Activated naive CD4-positive, alpha-beta T cell treated with anti-CD3 and anti-CD28 coated beads, Interleukin-2, amount 50 U/mL, for 16 hours (primary cell): ENCODE results near the gene GPR139.

Source experiments
- DNase-seq: peaks from one replicate; pipeline ENCODE4 v3.0.0-alpha.2; 2020

GPR139 gene

GRCh38 chr16:20073203-20074098 is at the start of gene GPR139:
Gene GPR139 (minus strand): TSS chr16:20073890. CDS start chr16:20073616, 274 bp downstream.
- DNase-seq: no peak

DNA sequence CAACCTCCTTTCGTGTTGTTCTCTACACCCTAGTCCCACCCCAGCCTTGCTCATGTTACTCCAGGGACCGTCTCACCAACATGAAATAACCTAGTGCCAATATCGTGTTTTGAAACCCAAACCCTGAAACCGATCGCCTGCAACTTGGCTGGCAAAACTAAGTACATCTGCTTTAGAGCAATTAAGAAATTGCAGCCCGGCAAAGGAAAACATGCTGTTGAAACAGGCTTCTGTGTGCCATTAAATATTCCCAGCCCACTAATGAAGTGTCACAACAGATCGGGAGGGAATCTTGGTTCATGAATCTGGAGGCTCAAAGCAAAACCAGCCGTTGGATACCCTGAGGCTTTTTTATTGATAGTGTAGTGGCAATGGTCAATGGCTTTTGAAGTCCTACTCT is 48.3 kb upstream of the GPR139 start:
- no peak for DNase-seq

DNA sequence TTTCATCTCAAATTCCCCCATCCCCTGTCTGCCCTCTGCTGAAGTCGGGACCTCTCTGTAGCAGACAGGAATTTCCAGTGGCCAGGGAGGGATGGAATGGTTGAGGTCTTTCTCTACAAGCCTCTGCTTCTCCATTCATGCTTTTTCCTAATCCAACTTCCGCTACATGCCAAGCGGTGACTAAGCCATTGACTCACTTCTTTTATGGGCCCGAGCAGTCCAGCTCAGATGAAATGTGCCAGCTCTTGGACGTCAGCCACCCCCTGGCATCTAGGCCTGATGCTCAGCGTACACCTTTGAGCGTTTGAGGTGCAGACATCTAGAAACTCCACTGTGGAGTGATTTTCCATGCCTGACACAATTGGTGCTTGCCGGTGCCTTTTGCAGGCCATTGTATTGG is 40.7 kb upstream of the GPR139 start:
- DNase-seq: no peak

GRCh38 chr16:20111143-20111542 is 37.5 kb upstream of the GPR139 start:
- no peak for DNase-seq

GRCh38 chr16:20107083-20107482 is 33.4 kb upstream of the GPR139 start:
- no peak for DNase-seq

- DNase-seq: no peak
These were observed 31.0 kb upstream of the GPR139 start for GRCh38 chr16:20104563-20105183.

GRCh38 chr16:20102521-20102920 is 28.8 kb upstream of the GPR139 start:
- no peak for DNase-seq

DNA sequence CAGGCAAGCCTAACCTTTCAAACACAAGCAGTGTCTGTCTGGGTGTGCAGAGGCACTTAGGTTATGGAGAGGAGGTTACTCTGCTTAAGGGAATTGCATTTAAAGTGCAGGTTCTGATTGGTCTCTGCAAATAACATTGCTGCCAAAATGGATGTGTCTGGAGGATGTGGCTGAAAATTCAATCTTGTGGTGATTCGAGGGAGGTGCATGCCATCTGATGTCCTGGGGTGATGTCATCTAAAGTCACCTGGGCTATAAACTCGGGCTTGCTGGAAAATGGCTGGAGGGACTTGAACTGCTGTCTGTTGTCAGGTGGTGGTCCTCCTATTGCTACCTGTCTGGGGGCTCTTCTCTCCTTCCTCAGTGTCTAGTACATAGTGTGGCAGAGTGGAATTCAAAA is 28.3 kb upstream of the GPR139 start:
- DNase-seq: no peak

GRCh38 chr16:20099375-20099774 is 25.7 kb upstream of the GPR139 start:
- no peak for DNase-seq

GRCh38 chr16:20094157-20094556 is 20.5 kb upstream of the GPR139 start:
- no peak for DNase-seq

DNA sequence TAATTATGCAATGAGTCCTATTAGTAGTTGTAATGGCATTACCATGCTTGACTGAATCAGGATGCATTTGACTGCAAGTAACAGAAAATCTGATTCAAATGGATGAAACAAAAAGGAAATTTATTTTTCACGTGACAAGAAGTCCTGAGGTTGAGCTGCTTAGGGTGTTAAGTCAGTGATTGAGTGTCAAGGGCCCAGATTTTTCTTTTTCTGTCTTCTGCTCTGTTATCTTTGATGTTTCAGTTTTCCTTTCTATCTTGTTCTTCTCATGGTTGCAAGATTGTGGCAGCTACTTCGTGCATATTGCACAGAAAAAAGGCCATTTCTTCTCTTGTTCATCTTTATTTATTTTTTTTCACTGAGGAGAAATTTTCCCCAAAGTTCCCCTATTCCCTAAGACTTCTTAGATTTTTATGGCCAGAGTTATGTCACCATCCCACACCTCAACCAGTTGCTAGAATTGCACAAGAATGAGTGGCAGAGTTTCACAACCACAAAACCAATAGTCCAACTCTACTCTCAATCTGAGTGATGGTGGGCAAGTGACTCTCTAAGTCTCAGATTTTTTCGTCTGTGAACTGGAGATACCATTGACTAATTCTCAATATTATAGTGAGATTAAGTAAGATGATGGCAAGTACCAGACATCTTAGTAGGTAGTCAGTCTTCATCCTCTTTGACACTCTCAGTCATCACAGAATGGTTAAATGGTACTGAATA is 15.7 kb upstream of the GPR139 start:
- no peak for DNase-seq

DNA sequence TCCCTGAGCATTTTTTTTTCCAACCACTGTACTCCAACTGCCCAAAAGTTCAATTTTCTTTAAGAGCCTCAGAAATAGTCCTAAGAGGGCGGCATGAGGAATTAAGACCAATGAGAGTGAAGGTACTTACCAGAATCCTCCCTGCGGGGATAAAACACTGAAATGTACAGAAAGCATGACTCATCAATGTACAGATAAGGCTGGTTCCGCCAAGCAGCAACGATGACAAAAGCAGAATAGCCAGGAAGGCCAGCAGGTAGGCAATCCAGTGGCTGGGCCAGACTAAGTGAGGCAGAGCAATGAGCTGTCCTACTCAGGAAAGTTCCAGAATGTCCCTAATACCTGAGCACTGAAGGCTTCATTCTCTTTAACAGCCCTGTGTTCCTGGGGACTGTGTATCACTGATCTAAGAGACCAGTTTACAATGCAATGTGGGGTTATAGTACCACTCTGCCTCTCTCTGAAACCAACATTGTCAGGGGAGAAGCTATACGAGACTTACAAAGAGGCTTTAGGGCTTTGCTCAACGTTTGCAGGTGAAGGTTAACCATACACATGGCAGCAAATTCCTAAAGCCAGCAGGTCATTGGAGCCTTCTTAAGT is 11.0 kb upstream of the GPR139 start:
- DNase-seq: no peak

- no peak for DNase-seq
These were observed 5.4 kb upstream of the GPR139 start for GRCh38 chr16:20079106-20079505.

DNA sequence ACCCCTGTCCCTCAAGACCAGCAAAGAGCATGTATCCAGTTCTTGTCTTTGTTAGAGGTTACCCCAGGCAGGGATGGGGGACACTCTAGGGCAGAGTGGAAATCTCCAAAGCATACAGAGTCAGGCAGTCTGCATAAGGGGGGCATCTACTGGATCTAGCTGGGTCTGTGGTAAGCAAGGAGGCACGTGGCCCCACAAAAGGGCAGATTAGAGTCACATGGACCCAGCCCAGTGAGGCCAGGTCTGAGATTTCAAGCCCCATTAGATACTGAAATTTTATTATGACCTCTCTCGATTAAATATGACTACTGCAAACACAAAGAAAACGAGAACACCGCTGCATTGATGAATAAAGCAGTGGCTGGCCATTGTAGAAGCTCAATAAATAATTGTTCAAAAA is 1.6 kb upstream of the GPR139 start:
- DNase-seq: no peak

GRCh38 chr16:20074099-20074991 is 655 bp upstream of the GPR139 start:
- DNase-seq: no peak

DNA sequence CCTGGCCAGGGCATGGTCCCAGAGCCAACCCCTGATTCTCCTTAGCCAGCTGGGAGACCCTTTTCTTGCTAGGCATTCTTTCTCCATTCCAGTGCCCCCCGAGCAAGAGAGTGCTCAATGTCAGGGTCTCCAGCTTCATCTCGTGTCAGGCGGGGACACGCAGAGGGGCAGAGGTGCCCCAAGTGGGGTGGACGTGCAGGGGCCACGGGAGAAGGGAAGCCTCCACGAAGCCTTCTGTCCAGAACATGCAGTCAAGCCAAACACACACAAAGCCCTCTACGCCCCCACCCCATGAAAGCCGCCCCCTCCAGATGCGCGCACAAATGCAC is 852 bp downstream of the GPR139 start:
- no peak for DNase-seq

DNA sequence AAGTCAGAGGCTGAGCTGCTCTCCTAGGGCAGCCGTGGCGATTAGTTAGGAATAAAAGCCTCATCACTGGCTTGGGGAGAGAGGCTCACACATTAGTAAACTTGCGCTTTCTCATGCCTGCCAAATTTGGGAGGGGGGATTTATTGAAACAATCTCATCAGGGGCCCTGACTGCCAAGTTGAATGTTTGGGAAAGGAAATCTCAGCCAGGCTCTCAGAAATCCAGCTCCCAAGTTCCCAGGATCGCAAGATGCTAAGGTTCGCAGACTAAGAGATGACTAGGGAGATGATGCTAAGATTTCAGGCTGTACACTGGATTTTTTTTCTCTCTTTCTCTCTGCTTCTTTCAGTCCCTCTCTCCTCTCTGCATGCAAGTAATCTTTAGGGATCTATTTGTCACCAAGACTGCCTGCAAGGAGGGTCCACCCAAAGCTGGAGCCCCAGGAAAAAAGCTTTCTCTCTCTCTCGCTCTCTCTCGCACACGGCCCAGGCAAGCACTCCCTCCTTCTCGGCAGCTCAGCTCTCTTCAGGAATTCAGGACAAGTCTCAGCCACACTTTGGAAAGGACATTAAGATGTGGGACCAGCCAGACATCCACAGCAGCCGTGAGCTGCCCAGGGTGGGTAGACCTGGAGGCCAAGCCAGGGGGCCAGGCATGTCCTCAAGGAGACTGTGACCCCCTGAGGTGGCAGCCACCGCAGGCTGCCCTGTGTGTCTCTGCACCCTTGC is 1.4 kb downstream of the GPR139 start:
- DNase-seq: no peak

DNA sequence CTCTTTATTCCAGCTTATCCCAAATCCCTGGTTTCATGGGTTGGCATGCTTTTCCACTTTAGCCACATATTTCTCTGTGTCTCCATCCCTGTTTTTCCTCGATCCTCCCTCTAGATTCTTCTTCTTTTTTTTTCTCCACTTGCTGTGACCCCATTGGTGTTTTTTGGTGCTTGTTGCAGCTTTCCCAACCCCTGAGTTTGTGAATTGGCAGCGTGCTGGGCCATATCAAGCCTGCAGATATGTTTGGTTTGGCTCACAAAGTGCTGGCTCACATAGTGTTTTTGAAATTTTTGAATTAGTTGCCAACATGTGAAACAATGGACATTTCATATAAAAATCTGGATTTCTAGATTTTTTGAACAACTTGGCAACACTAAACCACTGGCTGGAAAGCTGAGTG is 8.8 kb downstream of the GPR139 start:
- no peak for DNase-seq

- DNase-seq: no peak
These were observed 9.2 kb downstream of the GPR139 start for GRCh38 chr16:20064520-20064919.

DNA sequence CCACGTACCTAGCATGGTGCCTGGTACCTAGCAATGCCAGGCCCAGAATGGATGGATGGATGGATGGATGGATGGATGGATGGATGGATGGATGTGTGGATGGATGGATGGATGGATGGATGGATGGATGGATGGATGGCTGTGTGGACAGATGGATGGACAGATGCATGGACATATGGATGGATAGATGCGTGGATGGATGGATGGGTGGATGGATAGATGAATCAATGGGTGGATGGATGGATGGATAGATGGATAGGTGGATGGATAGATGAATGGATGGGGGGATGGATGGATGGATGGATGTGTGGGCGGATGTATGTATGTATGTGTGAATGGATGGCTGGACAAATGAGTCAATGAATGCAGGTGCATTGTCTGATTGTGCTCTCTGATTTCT is 12.6 kb downstream of the GPR139 start:
- DNase-seq: no peak

DNA sequence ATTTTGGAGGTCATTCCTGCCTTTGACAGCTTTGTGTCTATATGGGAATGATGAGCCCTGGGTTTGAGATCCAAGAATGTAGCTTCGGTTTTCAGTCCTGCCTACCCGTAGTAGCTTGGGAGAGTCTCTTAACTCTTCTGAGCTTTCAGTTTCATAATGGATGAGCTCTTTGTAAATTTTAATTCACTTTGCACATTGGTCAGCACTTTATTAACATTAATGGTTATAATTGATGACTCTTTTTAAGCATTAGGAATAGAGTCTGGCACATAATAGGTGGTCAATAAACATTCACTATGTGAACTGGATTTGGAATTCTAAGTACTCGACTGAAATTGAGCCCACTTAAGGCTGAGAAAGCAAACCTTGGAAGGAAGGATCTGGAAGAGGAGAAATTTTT is 17.3 kb downstream of the GPR139 start:
- no peak for DNase-seq

- DNase-seq: no peak
These were observed 20.4 kb downstream of the GPR139 start for GRCh38 chr16:20053336-20053735.
